ENCODE data around the gene CADM3.

CADM3 gene

GRCh38 chr1:159171254-159171687, at the start of gene CADM3:
TSS of gene CADM3 (plus strand) at chr1:159171615. CDS start at chr1:159171766, 151 bp downstream.
- Mint-ChIP-seq H3K4me3 (peak within 1 kb of the TSS; percentile 15), H3K4me1 (ENCODE audit: low read depth) (peaks cover 3% of the 10 kb centered on the region), H3K36me3 (ENCODE audit: low read depth) (no peaks in the 10 kb centered on the region), H3K9me3 (no peaks in the 10 kb centered on the region), H3K27me3 (peaks cover 78% of the 10 kb centered on the region), H3K27ac (no peak within 1 kb of the TSS)
- DNase-seq, result no peak

- Mint-ChIP-seq H3K4me3 (no peak overlapping the region), H3K36me3 (ENCODE audit: low read depth) (no peaks in the 10 kb centered on the region), H3K4me1 (ENCODE audit: low read depth) (peaks cover 18% of the 10 kb centered on the region), H3K27me3 (peaks cover 30% of the 10 kb centered on the region), H3K9me3 (no peaks in the 10 kb centered on the region), H3K27ac (peak overlapping the region; percentile 70)
- DNase-seq, result no peak
These were observed 49.3 kb upstream of the CADM3 start for GRCh38 chr1:159122005-159122621.

- Mint-ChIP-seq H3K27ac (no peak overlapping the region), H3K4me3 (no peak overlapping the region), H3K9me3 (no peaks in the 10 kb centered on the region), H3K4me1 (ENCODE audit: low read depth) (peaks cover 18% of the 10 kb centered on the region), H3K27me3 (peaks cover 28% of the 10 kb centered on the region), H3K36me3 (ENCODE audit: low read depth) (no peaks in the 10 kb centered on the region)
- DNase-seq, result no peak
These were observed 47.8 kb upstream of the CADM3 start for GRCh38 chr1:159123587-159123986.

- H3K27me3 Mint-ChIP-seq, result peaks cover 12% of the 10 kb centered on the region
These were observed 39.0 kb upstream of the CADM3 start for GRCh38 chr1:159132271-159132881.

GRCh38 chr1:159140474-159140873, 30.9 kb upstream of the CADM3 start:
- Mint-ChIP-seq H3K27me3 (peaks cover 22% of the 10 kb centered on the region), H3K9me3 (no peaks in the 10 kb centered on the region), H3K4me3 (no peak overlapping the region), H3K27ac (no peak overlapping the region), H3K36me3 (ENCODE audit: low read depth) (no peaks in the 10 kb centered on the region), H3K4me1 (ENCODE audit: low read depth) (no peaks in the 10 kb centered on the region)
- DNase-seq, result no peak

More at GRCh38 chr1:159132271-159132881, 39.0 kb upstream of the CADM3 start:
- H3K36me3 Mint-ChIP-seq (ENCODE audit: low read depth), result no peaks in the 10 kb centered on the region
- no peaks in the 10 kb centered on the region for H3K9me3 Mint-ChIP-seq
- H3K27ac Mint-ChIP-seq, result no peak overlapping the region
- no peaks in the 10 kb centered on the region for H3K4me1 Mint-ChIP-seq (ENCODE audit: low read depth)
- no peak overlapping the region for H3K4me3 Mint-ChIP-seq
- peak; percentile 77 for DNase-seq

GRCh38 chr1:159141584-159142390, 29.6 kb upstream of the CADM3 start:
- Mint-ChIP-seq H3K9me3 (no peaks in the 10 kb centered on the region), H3K27ac (no peak overlapping the region), H3K4me3 (no peak overlapping the region), H3K4me1 (ENCODE audit: low read depth) (no peaks in the 10 kb centered on the region), H3K27me3 (peaks cover 21% of the 10 kb centered on the region), H3K36me3 (ENCODE audit: low read depth) (no peaks in the 10 kb centered on the region)
- DNase-seq, result no peak

GRCh38 chr1:159142391-159142663, 29.1 kb upstream of the CADM3 start:
- Mint-ChIP-seq H3K4me1 (ENCODE audit: low read depth) (no peaks in the 10 kb centered on the region), H3K4me3 (no peak overlapping the region), H3K9me3 (no peaks in the 10 kb centered on the region), H3K27me3 (peaks cover 19% of the 10 kb centered on the region), H3K36me3 (ENCODE audit: low read depth) (no peaks in the 10 kb centered on the region), H3K27ac (no peak overlapping the region)
- DNase-seq, result no peak

GRCh38 chr1:159142726-159143510, 28.5 kb upstream of the CADM3 start:
- Mint-ChIP-seq H3K27me3 (peaks cover 17% of the 10 kb centered on the region), H3K4me1 (ENCODE audit: low read depth) (no peaks in the 10 kb centered on the region), H3K27ac (no peak overlapping the region), H3K4me3 (no peak overlapping the region), H3K9me3 (no peaks in the 10 kb centered on the region), H3K36me3 (ENCODE audit: low read depth) (no peaks in the 10 kb centered on the region)
- DNase-seq, result no peak

- H3K4me3 Mint-ChIP-seq, result no peak overlapping the region
- H3K36me3 Mint-ChIP-seq (ENCODE audit: low read depth), result no peaks in the 10 kb centered on the region
- DNase-seq, result no peak
- no peaks in the 10 kb centered on the region for H3K4me1 Mint-ChIP-seq (ENCODE audit: low read depth)
- H3K27me3 Mint-ChIP-seq, result peaks cover 9% of the 10 kb centered on the region
- H3K9me3 Mint-ChIP-seq, result no peaks in the 10 kb centered on the region
- no peak overlapping the region for H3K27ac Mint-ChIP-seq
These were observed 26.8 kb upstream of the CADM3 start for GRCh38 chr1:159144571-159144970.

GRCh38 chr1:159146980-159147379, 24.4 kb upstream of the CADM3 start:
- H3K4me3 Mint-ChIP-seq, result no peak overlapping the region
- H3K9me3 Mint-ChIP-seq, result no peaks in the 10 kb centered on the region
- H3K27ac Mint-ChIP-seq, result no peak overlapping the region
- no peaks in the 10 kb centered on the region for H3K36me3 Mint-ChIP-seq (ENCODE audit: low read depth)
- DNase-seq, result no peak
- no peaks in the 10 kb centered on the region for H3K4me1 Mint-ChIP-seq (ENCODE audit: low read depth)
- H3K27me3 Mint-ChIP-seq, result peaks cover 25% of the 10 kb centered on the region

- H3K9me3 Mint-ChIP-seq, result no peaks in the 10 kb centered on the region
- no peak overlapping the region for H3K4me3 Mint-ChIP-seq
- no peak for DNase-seq
- no peak overlapping the region for H3K27ac Mint-ChIP-seq
- no peaks in the 10 kb centered on the region for H3K36me3 Mint-ChIP-seq (ENCODE audit: low read depth)
- H3K4me1 Mint-ChIP-seq (ENCODE audit: low read depth), result no peaks in the 10 kb centered on the region
- peaks cover 46% of the 10 kb centered on the region for H3K27me3 Mint-ChIP-seq
These were observed 19.4 kb upstream of the CADM3 start for GRCh38 chr1:159152031-159152430.

GRCh38 chr1:159161001-159161718, 10.3 kb upstream of the CADM3 start:
- Mint-ChIP-seq H3K27ac (no peak overlapping the region), H3K27me3 (peaks cover 68% of the 10 kb centered on the region), H3K4me1 (ENCODE audit: low read depth) (peaks cover 2% of the 10 kb centered on the region)

GRCh38 chr1:159161719-159162026, 9.7 kb upstream of the CADM3 start:
- H3K27me3 Mint-ChIP-seq, result peaks cover 66% of the 10 kb centered on the region
- no peak overlapping the region for H3K27ac Mint-ChIP-seq
- H3K4me1 Mint-ChIP-seq (ENCODE audit: low read depth), result peaks cover 2% of the 10 kb centered on the region
- H3K36me3 Mint-ChIP-seq (ENCODE audit: low read depth), result no peaks in the 10 kb centered on the region
- no peak overlapping the region for H3K4me3 Mint-ChIP-seq
- no peak for DNase-seq
- H3K9me3 Mint-ChIP-seq, result no peaks in the 10 kb centered on the region

More at GRCh38 chr1:159161001-159161718, 10.3 kb upstream of the CADM3 start:
- peak; percentile 66 for DNase-seq
- Mint-ChIP-seq H3K4me3 (no peak overlapping the region), H3K36me3 (ENCODE audit: low read depth) (no peaks in the 10 kb centered on the region), H3K9me3 (no peaks in the 10 kb centered on the region)

All from activated T-cell treated with anti-CD3 and anti-CD28 coated beads, Interleukin-2, amount 50 U/mL, for 24 hours (primary cell).